ENCODE data around the gene HDAC11.

- TF ChIP-seq, protein P1, sequence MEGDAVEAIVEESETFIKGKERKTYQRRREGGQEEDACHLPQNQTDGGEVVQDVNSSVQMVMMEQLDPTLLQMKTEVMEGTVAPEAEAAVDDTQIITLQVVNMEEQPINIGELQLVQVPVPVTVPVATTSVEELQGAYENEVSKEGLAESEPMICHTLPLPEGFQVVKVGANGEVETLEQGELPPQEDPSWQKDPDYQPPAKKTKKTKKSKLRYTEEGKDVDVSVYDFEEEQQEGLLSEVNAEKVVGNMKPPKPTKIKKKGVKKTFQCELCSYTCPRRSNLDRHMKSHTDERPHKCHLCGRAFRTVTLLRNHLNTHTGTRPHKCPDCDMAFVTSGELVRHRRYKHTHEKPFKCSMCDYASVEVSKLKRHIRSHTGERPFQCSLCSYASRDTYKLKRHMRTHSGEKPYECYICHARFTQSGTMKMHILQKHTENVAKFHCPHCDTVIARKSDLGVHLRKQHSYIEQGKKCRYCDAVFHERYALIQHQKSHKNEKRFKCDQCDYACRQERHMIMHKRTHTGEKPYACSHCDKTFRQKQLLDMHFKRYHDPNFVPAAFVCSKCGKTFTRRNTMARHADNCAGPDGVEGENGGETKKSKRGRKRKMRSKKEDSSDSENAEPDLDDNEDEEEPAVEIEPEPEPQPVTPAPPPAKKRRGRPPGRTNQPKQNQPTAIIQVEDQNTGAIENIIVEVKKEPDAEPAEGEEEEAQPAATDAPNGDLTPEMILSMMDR (IDR thresholded peaks at IDR 0.05), result no peak
- no peak for TF ChIP-seq POLR2A (IDR thresholded peaks at IDR 0.05)
Measured at GRCh38 chr3:13432093-13432492, 48.0 kb upstream of the HDAC11 start.

Data from uterus (tissue), 2 donors.